HepG2 (cell line): ENCODE results near the gene RBM47. TPM values are rescaled to one million over a fixed set of nuclear protein-coding genes. Genes with fewer than 3 reads are reported as not detected.
A peak's percentile ranks its signal among the peaks of the same experiment; 100 is the strongest.

Experiments
- MYC ChIP-seq: sonication (generic); formaldehyde crosslinking; IDR thresholded peaks from 2 replicates; pipeline ENCODE4 v1.9.0; 2021; ENCODE audit warnings: missing genetic modification reagents, borderline replicate concordance
- PRPF4 ChIP-seq: fragments of 200-400 bp; formaldehyde crosslinking; IDR thresholded peaks from 2 replicates; pipeline ENCODE4 v1.6.1; 2016; ENCODE audit warnings: low read length, low read depth; ENCODE audit not compliant: poor library complexity, severe bottlenecking
- RARG ChIP-seq: sonication (generic); formaldehyde crosslinking; IDR thresholded peaks from 2 replicates; pipeline ENCODE4 v1.4.0; 2020; ENCODE audit warnings: low read depth, mild to moderate bottlenecking, missing genetic modification reagents
- SATB2 ChIP-seq: sonication (generic); formaldehyde crosslinking; IDR thresholded peaks from 2 replicates; pipeline ENCODE4 v1.5.0; 2020; ENCODE audit warnings: missing genetic modification reagents
- SIN3A ChIP-seq: IDR thresholded peaks from 2 replicates; pipeline ENCODE4 v1.6.1; 2011; ENCODE audit warnings: low read depth, mild to moderate bottlenecking, control low read depth, low read length, borderline replicate concordance
- TCF7L2 ChIP-seq: IDR thresholded peaks from 2 replicates; pipeline ENCODE4 v1.6.1; 2011; ENCODE audit warnings: mild to moderate bottlenecking, low read depth, low read length, moderate library complexity
- ZBTB38 ChIP-seq: sonication (generic); formaldehyde crosslinking; IDR thresholded peaks from 2 replicates; pipeline ENCODE4 v1.5.1; 2020; ENCODE audit warnings: mild to moderate bottlenecking, missing genetic modification reagents
- ZNF326 ChIP-seq: sonication (generic); formaldehyde crosslinking; IDR thresholded peaks from 2 replicates; pipeline ENCODE4 v1.4.0; 2020; ENCODE audit warnings: missing genetic modification reagents, borderline replicate concordance
- ZNF468 ChIP-seq: sonication (generic); formaldehyde crosslinking; IDR thresholded peaks from 2 replicates; pipeline ENCODE4 v1.8.0; 2022; ENCODE audit warnings: mild to moderate bottlenecking, moderate library complexity, missing genetic modification reagents
- polyA plus RNA-seq, 8 experiments: library from polyadenylated mRNA; depleted of rRNA in 3 of 8; stranded (reverse) in 7 of 8; unstranded in 1 of 8; fragments of >200 nt; fragmentation: Illumina TruSeq in 4 of 8; extraction: Trizol in 4 of 8; gene quantifications; 2 replicates each; pipeline versions ENCODE4 v1.2.1 to v1.2.3, GENCODE V29; 2011 to 2016; ENCODE audit warnings: low read depth in 4 of 8, missing spikeins in 1 of 8, mixed read lengths in 1 of 8; ENCODE audit not compliant: insufficient read depth in 1 of 8
- total RNA-seq, 5 experiments: library from RNA; depleted of rRNA; stranded (reverse); fragments of >200 nt; fragmentation: Illumina TruSeq; extraction: Trizol; gene quantifications; 2 replicates each; pipeline ENCODE4 v1.2.3, GENCODE V29; 2016; ENCODE audit warnings: low read depth in 1 of 5
- TF ChIP-seq, protein P1 (sequence below): sonication (generic); formaldehyde crosslinking; IDR thresholded peaks from 2 replicates; pipeline ENCODE4 v1.8.0; 2022; ENCODE audit warnings: mild to moderate bottlenecking, missing genetic modification reagents, moderate library complexity
- TF ChIP-seq, protein P2 (sequence below): sonication (generic); formaldehyde crosslinking; conservative IDR thresholded peaks from 2 replicates; pipeline ENCODE4 v1.8.0; 2022; ENCODE audit warnings: low read depth, missing genetic modification reagents
- TF ChIP-seq, protein P3 (sequence below): sonication (generic); formaldehyde crosslinking; IDR thresholded peaks from 2 replicates; pipeline ENCODE4 v1.4.0; 2020; ENCODE audit warnings: missing genetic modification reagents
- TF ChIP-seq, protein P4 (sequence below): sonication (generic); formaldehyde crosslinking; IDR thresholded peaks from 2 replicates; pipeline ENCODE4 v1.4.0; 2020; ENCODE audit warnings: missing genetic modification reagents
- TF ChIP-seq, protein P5 (sequence below): IDR thresholded peaks from 2 replicates; pipeline ENCODE4 v1.6.1; 2018; ENCODE audit warnings: missing genetic modification reagents, mild to moderate bottlenecking, missing compliant biosample characterization

Gene RBM47
- total and polyA plus RNA-seq, 2 of the 13 experiments (the other 11 are each of a cell fraction or from before 2014, with no cell fraction given): 1.2 to 2.5 TPM

DNA sequence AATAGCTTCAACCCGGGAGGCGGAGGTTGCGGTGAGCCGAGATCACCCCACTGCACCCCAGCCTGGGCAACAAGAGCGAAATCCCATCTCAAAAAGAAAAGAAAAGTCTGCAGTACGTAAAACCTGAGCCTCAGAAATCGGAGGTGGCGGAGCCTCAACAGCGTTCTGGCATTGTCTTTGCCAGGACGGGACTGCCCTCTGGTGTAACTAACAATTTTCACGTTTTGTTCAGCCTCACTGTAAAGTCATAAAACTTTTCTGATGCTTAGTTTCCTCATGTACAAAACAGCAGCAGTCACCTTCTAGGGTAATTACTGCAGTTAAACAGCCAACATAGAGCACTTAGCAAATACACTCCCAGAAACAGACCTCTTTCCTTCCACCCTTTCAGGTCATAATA is 121.7 kb downstream of the RBM47 start (continued):
- TF ChIP-seq SIN3A: no peak
- TF ChIP-seq, protein P1, sequence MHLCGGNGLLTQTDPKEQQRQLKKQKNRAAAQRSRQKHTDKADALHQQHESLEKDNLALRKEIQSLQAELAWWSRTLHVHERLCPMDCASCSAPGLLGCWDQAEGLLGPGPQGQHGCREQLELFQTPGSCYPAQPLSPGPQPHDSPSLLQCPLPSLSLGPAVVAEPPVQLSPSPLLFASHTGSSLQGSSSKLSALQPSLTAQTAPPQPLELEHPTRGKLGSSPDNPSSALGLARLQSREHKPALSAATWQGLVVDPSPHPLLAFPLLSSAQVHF (CRISPR knock-in tag): no peak
- TF ChIP-seq RARG (CRISPR knock-in tag): no peak
- TF ChIP-seq ZNF468: no peak
- TF ChIP-seq TCF7L2: no peak
- TF ChIP-seq, protein P2, sequence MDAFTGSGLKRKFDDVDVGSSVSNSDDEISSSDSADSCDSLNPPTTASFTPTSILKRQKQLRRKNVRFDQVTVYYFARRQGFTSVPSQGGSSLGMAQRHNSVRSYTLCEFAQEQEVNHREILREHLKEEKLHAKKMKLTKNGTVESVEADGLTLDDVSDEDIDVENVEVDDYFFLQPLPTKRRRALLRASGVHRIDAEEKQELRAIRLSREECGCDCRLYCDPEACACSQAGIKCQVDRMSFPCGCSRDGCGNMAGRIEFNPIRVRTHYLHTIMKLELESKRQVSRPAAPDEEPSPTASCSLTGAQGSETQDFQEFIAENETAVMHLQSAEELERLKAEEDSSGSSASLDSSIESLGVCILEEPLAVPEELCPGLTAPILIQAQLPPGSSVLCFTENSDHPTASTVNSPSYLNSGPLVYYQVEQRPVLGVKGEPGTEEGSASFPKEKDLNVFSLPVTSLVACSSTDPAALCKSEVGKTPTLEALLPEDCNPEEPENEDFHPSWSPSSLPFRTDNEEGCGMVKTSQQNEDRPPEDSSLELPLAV (CRISPR knock-in tag): no peak
- TF ChIP-seq, protein P3, sequence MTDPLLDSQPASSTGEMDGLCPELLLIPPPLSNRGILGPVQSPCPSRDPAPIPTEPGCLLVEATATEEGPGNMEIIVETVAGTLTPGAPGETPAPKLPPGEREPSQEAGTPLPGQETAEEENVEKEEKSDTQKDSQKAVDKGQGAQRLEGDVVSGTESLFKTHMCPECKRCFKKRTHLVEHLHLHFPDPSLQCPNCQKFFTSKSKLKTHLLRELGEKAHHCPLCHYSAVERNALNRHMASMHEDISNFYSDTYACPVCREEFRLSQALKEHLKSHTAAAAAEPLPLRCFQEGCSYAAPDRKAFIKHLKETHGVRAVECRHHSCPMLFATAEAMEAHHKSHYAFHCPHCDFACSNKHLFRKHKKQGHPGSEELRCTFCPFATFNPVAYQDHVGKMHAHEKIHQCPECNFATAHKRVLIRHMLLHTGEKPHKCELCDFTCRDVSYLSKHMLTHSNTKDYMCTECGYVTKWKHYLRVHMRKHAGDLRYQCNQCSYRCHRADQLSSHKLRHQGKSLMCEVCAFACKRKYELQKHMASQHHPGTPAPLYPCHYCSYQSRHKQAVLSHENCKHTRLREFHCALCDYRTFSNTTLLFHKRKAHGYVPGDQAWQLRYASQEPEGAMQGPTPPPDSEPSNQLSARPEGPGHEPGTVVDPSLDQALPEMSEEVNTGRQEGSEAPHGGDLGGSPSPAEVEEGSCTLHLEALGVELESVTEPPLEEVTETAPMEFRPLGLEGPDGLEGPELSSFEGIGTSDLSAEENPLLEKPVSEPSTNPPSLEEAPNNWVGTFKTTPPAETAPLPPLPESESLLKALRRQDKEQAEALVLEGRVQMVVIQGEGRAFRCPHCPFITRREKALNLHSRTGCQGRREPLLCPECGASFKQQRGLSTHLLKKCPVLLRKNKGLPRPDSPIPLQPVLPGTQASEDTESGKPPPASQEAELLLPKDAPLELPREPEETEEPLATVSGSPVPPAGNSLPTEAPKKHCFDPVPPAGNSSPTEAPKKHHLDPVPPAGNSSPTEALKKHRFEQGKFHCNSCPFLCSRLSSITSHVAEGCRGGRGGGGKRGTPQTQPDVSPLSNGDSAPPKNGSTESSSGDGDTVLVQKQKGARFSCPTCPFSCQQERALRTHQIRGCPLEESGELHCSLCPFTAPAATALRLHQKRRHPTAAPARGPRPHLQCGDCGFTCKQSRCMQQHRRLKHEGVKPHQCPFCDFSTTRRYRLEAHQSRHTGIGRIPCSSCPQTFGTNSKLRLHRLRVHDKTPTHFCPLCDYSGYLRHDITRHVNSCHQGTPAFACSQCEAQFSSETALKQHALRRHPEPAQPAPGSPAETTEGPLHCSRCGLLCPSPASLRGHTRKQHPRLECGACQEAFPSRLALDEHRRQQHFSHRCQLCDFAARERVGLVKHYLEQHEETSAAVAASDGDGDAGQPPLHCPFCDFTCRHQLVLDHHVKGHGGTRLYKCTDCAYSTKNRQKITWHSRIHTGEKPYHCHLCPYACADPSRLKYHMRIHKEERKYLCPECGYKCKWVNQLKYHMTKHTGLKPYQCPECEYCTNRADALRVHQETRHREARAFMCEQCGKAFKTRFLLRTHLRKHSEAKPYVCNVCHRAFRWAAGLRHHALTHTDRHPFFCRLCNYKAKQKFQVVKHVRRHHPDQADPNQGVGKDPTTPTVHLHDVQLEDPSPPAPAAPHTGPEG (CRISPR knock-in tag): no peak
- TF ChIP-seq ZNF326 (CRISPR knock-in tag): no peak
- peak; percentile 38 for TF ChIP-seq PRPF4
- TF ChIP-seq MYC (CRISPR knock-in tag): no peak
- TF ChIP-seq, protein P4, sequence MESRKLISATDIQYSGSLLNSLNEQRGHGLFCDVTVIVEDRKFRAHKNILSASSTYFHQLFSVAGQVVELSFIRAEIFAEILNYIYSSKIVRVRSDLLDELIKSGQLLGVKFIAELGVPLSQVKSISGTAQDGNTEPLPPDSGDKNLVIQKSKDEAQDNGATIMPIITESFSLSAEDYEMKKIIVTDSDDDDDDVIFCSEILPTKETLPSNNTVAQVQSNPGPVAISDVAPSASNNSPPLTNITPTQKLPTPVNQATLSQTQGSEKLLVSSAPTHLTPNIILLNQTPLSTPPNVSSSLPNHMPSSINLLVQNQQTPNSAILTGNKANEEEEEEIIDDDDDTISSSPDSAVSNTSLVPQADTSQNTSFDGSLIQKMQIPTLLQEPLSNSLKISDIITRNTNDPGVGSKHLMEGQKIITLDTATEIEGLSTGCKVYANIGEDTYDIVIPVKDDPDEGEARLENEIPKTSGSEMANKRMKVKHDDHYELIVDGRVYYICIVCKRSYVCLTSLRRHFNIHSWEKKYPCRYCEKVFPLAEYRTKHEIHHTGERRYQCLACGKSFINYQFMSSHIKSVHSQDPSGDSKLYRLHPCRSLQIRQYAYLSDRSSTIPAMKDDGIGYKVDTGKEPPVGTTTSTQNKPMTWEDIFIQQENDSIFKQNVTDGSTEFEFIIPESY (CRISPR knock-in tag): 0 out of 2 replicates have a peak, but pooled peaks have one; percentile 48
- TF ChIP-seq SATB2 (CRISPR knock-in tag): no peak
- peak; percentile 96 for TF ChIP-seq ZBTB38 (CRISPR knock-in tag)
- TF ChIP-seq, protein P5, sequence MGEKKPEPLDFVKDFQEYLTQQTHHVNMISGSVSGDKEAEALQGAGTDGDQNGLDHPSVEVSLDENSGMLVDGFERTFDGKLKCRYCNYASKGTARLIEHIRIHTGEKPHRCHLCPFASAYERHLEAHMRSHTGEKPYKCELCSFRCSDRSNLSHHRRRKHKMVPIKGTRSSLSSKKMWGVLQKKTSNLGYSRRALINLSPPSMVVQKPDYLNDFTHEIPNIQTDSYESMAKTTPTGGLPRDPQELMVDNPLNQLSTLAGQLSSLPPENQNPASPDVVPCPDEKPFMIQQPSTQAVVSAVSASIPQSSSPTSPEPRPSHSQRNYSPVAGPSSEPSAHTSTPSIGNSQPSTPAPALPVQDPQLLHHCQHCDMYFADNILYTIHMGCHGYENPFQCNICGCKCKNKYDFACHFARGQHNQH (CRISPR knock-in tag): no peak
- TF ChIP-seq, all 625 proteins: peak for 7
